HCEC 1CT (cell line): ENCODE measurements around the gene MAP1B.

Source experiments
- DNase-seq: peaks from one replicate; pipeline ENCODE4 v3.0.0-alpha.2; 2017

MAP1B gene

GRCh38 chr5:72256536-72256935 lies 149.3 kb downstream of the MAP1B start:
- DNase-seq = peak; percentile 11
